ENCODE measurements around the gene CCDC175. TPM values are rescaled to one million over a fixed set of nuclear protein-coding genes. Genes with fewer than 3 reads are reported as not detected.

Gene CCDC175
- polyA plus RNA-seq, 2 of the 4 experiments (the other 2 are of a cell fraction), result not detected

DNA sequence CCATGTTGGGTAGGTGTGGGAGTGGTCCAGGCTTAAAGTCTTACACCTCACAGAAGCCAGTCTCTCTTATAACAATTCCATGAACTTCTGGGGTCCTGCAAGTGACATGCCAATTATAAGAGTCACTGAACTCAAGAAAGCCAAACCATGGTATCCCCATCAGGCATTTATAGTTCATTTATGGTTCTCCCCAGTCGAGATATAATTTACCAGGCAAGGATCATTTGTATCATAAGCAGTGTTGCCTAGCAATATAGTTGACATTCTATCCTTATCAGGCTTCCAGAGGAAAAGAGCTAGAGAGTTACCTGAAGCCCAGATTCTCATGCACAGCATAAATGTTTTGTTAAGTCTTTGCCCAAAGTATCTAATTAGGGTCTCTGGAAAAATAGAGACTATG, 84.2 kb downstream of the CCDC175 start:
- DNase-seq (ENCODE audit: low read depth in 1 of 2, low spot score in 1 of 2) (no peak), FAIRE-seq (no peak), ATAC-seq (no peak)
- ChIA-PET POLR2A (no interaction called here), CTCF (interaction anchor here (1.2 to 1.4 kb wide), 2 partner anchors 8 to 13 kb away, joined by 3 to 4 read pairs; partner anchors contain the start of genes JKAMP and L3HYPDH)
- no peaks in the 10 kb centered on the region for H3K4me1 ChIP-seq
- no peaks in the 10 kb centered on the region for H3K9me3 ChIP-seq
- WGBS (ENCODE audit: missing lambda C conversion rate), result 91% methylated on average over 1 of the region's 1 CpG
- H3K4me3 ChIP-seq, result no peak overlapping the region
- H3K27ac ChIP-seq, result no peak overlapping the region
- TF ChIP-seq KDM1A (IDR thresholded peaks at IDR 0.05; ENCODE audit: low read depth), result no peak
- TF ChIP-seq HOXB13 (CRISPR knock-in tag; IDR thresholded peaks at IDR 0.05; ENCODE audit: low read depth), result no peak
- no peak for TF ChIP-seq NFE2L2 (conservative IDR thresholded peaks at IDR 0.05; ENCODE audit: low read length)
- no peak for TF ChIP-seq EHMT2 (IDR thresholded peaks at IDR 0.05; ENCODE audit: low read depth)
- no peak for TF ChIP-seq FOXS1 (CRISPR knock-in tag; IDR thresholded peaks at IDR 0.05)
- no peak for TF ChIP-seq CHD2 (IDR thresholded peaks at IDR 0.05; ENCODE audit: low read length, partially characterized antibody)
- no peak for TF ChIP-seq SMC3 (IDR thresholded peaks at IDR 0.05)
- no peak for TF ChIP-seq CBX2 (IDR thresholded peaks at IDR 0.05; ENCODE audit: borderline replicate concordance, low read depth)
- TF ChIP-seq, protein P1, sequence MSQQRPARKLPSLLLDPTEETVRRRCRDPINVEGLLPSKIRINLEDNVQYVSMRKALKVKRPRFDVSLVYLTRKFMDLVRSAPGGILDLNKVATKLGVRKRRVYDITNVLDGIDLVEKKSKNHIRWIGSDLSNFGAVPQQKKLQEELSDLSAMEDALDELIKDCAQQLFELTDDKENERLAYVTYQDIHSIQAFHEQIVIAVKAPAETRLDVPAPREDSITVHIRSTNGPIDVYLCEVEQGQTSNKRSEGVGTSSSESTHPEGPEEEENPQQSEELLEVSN (IDR thresholded peaks at IDR 0.05; ENCODE audit: borderline replicate concordance, low read depth), result no peak
- TF ChIP-seq, protein P2, sequence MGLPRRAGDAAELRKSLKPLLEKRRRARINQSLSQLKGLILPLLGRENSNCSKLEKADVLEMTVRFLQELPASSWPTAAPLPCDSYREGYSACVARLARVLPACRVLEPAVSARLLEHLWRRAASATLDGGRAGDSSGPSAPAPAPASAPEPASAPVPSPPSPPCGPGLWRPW (IDR thresholded peaks at IDR 0.05), result no peak
- TF ChIP-seq MAFK (IDR thresholded peaks at IDR 0.05; ENCODE audit: partially characterized antibody), result no peak
- no peak for TF ChIP-seq GATA3 (IDR thresholded peaks at IDR 0.05; ENCODE audit: borderline replicate concordance)
- no peak for TF ChIP-seq CBX8 (IDR thresholded peaks at IDR 0.05)
- TF ChIP-seq POLR2A (IDR thresholded peaks at IDR 0.05; ENCODE audit: low read length), result no peak
- TF ChIP-seq ZC3H11A (IDR thresholded peaks at IDR 0.05), result no peak
- no peak for TF ChIP-seq PHF8 (IDR thresholded peaks at IDR 0.05; ENCODE audit: borderline replicate concordance, low read depth)
- no peak for TF ChIP-seq NPAS2 (CRISPR knock-in tag; IDR thresholded peaks at IDR 0.05; ENCODE audit: borderline replicate concordance)
- TF ChIP-seq, protein P3, sequence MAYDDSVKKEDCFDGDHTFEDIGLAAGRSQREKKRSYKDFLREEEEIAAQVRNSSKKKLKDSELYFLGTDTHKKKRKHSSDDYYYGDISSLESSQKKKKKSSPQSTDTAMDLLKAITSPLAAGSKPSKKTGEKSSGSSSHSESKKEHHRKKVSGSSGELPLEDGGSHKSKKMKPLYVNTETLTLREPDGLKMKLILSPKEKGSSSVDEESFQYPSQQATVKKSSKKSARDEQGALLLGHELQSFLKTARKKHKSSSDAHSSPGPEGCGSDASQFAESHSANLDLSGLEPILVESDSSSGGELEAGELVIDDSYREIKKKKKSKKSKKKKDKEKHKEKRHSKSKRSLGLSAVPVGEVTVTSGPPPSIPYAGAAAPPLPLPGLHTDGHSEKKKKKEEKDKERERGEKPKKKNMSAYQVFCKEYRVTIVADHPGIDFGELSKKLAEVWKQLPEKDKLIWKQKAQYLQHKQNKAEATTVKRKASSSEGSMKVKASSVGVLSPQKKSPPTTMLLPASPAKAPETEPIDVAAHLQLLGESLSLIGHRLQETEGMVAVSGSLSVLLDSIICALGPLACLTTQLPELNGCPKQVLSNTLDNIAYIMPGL (CRISPR knock-in tag; IDR thresholded peaks at IDR 0.05; ENCODE audit: borderline replicate concordance), result no peak
- no peak for TF ChIP-seq TFCP2L1 (CRISPR knock-in tag; IDR thresholded peaks at IDR 0.05)
- H3K4me2 ChIP-seq, result no peak overlapping the region

DNA sequence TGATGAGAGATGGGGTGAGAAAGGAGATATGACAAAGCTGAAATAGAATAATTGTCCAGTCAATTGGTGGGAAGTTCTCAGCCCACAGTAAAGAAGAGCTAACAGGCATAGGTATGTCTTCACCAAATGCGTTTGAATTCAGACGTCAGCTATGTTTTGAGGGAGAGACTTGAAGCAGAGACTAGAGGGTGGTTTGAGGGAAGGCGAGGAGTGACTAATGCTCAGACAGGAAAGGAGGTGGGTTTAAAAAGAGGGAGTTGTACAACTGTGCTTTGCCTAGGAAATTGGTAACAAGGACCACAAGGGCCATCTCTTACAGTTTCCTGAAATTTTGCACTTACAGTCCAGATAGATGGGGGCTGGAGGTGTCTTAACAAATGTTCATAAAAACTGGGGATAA, 85.9 kb downstream of the CCDC175 start:
- ATAC-seq (no peak), FAIRE-seq (no peak)
- POLR2A ChIA-PET, result no interaction called here
- TF ChIP-seq FOSB (CRISPR knock-in tag; IDR thresholded peaks at IDR 0.05) (no peak), TP53 (CRISPR knock-in tag; IDR thresholded peaks at IDR 0.05) (no peak), CHD4 (IDR thresholded peaks at IDR 0.05; ENCODE audit: borderline replicate concordance) (no peak), NPAS2 (CRISPR knock-in tag; IDR thresholded peaks at IDR 0.05; ENCODE audit: borderline replicate concordance) (no peak), EHF (CRISPR knock-in tag; IDR thresholded peaks at IDR 0.05) (no peak), HOXB13 (CRISPR knock-in tag; IDR thresholded peaks at IDR 0.05; ENCODE audit: low read depth) (no peak), RCOR1 (IDR thresholded peaks at IDR 0.05; ENCODE audit: low read depth, low read length) (no peak), TFCP2L1 (CRISPR knock-in tag; IDR thresholded peaks at IDR 0.05) (no peak)
- TF ChIP-seq, protein P4, sequence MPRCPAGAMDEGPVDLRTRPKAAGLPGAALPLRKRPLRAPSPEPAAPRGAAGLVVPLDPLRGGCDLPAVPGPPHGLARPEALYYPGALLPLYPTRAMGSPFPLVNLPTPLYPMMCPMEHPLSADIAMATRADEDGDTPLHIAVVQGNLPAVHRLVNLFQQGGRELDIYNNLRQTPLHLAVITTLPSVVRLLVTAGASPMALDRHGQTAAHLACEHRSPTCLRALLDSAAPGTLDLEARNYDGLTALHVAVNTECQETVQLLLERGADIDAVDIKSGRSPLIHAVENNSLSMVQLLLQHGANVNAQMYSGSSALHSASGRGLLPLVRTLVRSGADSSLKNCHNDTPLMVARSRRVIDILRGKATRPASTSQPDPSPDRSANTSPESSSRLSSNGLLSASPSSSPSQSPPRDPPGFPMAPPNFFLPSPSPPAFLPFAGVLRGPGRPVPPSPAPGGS (IDR thresholded peaks at IDR 0.05), result no peak
- TF ChIP-seq, protein P5, sequence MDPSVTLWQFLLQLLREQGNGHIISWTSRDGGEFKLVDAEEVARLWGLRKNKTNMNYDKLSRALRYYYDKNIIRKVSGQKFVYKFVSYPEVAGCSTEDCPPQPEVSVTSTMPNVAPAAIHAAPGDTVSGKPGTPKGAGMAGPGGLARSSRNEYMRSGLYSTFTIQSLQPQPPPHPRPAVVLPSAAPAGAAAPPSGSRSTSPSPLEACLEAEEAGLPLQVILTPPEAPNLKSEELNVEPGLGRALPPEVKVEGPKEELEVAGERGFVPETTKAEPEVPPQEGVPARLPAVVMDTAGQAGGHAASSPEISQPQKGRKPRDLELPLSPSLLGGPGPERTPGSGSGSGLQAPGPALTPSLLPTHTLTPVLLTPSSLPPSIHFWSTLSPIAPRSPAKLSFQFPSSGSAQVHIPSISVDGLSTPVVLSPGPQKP (IDR thresholded peaks at IDR 0.05; ENCODE audit: low read depth, low read length), result no peak
- TF ChIP-seq, protein P3 (CRISPR knock-in tag; IDR thresholded peaks at IDR 0.05; ENCODE audit: borderline replicate concordance), result no peak
- TF ChIP-seq, protein P6, sequence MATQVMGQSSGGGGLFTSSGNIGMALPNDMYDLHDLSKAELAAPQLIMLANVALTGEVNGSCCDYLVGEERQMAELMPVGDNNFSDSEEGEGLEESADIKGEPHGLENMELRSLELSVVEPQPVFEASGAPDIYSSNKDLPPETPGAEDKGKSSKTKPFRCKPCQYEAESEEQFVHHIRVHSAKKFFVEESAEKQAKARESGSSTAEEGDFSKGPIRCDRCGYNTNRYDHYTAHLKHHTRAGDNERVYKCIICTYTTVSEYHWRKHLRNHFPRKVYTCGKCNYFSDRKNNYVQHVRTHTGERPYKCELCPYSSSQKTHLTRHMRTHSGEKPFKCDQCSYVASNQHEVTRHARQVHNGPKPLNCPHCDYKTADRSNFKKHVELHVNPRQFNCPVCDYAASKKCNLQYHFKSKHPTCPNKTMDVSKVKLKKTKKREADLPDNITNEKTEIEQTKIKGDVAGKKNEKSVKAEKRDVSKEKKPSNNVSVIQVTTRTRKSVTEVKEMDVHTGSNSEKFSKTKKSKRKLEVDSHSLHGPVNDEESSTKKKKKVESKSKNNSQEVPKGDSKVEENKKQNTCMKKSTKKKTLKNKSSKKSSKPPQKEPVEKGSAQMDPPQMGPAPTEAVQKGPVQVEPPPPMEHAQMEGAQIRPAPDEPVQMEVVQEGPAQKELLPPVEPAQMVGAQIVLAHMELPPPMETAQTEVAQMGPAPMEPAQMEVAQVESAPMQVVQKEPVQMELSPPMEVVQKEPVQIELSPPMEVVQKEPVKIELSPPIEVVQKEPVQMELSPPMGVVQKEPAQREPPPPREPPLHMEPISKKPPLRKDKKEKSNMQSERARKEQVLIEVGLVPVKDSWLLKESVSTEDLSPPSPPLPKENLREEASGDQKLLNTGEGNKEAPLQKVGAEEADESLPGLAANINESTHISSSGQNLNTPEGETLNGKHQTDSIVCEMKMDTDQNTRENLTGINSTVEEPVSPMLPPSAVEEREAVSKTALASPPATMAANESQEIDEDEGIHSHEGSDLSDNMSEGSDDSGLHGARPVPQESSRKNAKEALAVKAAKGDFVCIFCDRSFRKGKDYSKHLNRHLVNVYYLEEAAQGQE (IDR thresholded peaks at IDR 0.05), result no peak

More for the DNA sequence above, 85.9 kb downstream of the CCDC175 start:
- CTCF ChIA-PET, result interaction anchor here (2.1 kb wide), 1 partner anchor 86 kb away, joined by 12 read pairs; the partner anchor contains the start of gene CCDC175
- Histone ChIP-seq H3K9me3 (no peaks in the 10 kb centered on the region), H3K4me3 (no peak overlapping the region), H3K4me2 (no peak overlapping the region), H3K27ac (no peak overlapping the region), H3K4me1 (peaks cover 9% of the 10 kb centered on the region)
- DNase-seq (ENCODE audit: low read depth in 1 of 2, low spot score in 1 of 2), result no peak
- 95% methylated on average over 3 of the region's 3 CpGs for WGBS (ENCODE audit: missing lambda C conversion rate)
